ENCODE results near the gene CAMKMT.

GRCh38 chr2:44535376-44535775 lies 173.6 kb downstream of the CAMKMT start:
- TF ChIP-seq CTCF (conservative IDR thresholded peaks at IDR 0.05; ENCODE audit: low read depth, low read length): no peak
- TF ChIP-seq EZH2 (IDR thresholded peaks at IDR 0.05; ENCODE audit: low read length, unreplicated experiment): no peak
- no peak for TF ChIP-seq EZH2phosphoT487 (IDR thresholded peaks at IDR 0.05; ENCODE audit: borderline replicate concordance, low read length)

Measured in PC-3 (cell line).